Spleen (tissue), 11 donors: Measurements from ENCODE around the gene RXFP1. TPM values are rescaled to one million over a fixed set of nuclear protein-coding genes. Genes with fewer than 3 reads are reported as not detected.

Source experiments
- DNase-seq: peaks from one replicate; pipeline ENCODE4 v3.0.0-alpha.2; 2020
- H3K27ac ChIP-seq, 8 donors: fragments of 200-600 bp; sonication (generic) in 7 of 8; 1 replicate in 4 of 8; 2 replicates in 4 of 8; pipeline versions ENCODE4 v1.5.0 to v1.8.0; 2016 to 2021; ENCODE audit warnings: inconsistent platforms in 4 of 8, mild to moderate bottlenecking in 4 of 8, moderate library complexity in 1 of 8
- H3K27me3 ChIP-seq, 7 donors: fragments of 200-600 bp; sonication (generic) in 6 of 7; replicated peaks in 1 of 7; 1 replicate in 4 of 7; 2 replicates in 3 of 7; pipeline versions ENCODE4 v1.5.0 to v1.8.0; 2016 to 2021; ENCODE audit warnings: inconsistent platforms in 3 of 7, mild to moderate bottlenecking in 1 of 7
- H3K36me3 ChIP-seq, 6 donors: fragments of 200-600 bp; sonication (generic) in 5 of 6; 1 replicate in 4 of 6; 2 replicates in 2 of 6; pipeline versions ENCODE4 v1.5.0 to v1.8.0; 2016 to 2021; ENCODE audit warnings: inconsistent platforms in 2 of 6
- H3K4me1 ChIP-seq, 6 donors: fragments of 200-600 bp; sonication (generic) in 5 of 6; 1 replicate in 3 of 6; 2 replicates in 3 of 6; pipeline versions ENCODE4 v1.5.0 to v1.8.0; 2016 to 2021; ENCODE audit warnings: inconsistent platforms in 3 of 6
- H3K4me3 ChIP-seq, 8 donors: fragments of 200-600 bp; sonication (generic) in 7 of 8; 1 replicate in 4 of 8; 2 replicates in 4 of 8; pipeline versions ENCODE4 v1.5.0 to v1.8.0; 2016 to 2021; ENCODE audit warnings: inconsistent platforms in 4 of 8, mild to moderate bottlenecking in 4 of 8, moderate library complexity in 2 of 8
- H3K9me3 ChIP-seq, 8 donors: fragments of 200-600 bp; sonication (generic) in 7 of 8; 1 replicate in 4 of 8; 2 replicates in 4 of 8; pipeline versions ENCODE4 v1.5.0 to v1.8.0; 2016 to 2021; ENCODE audit warnings: inconsistent platforms in 4 of 8
- POLR2A ChIP-seq, 3 donors: fragments of 450-650 bp; IDR thresholded peaks; one replicate each; pipeline ENCODE4 v1.5.1; 2017; ENCODE audit warnings: antibody characterized with exemption in 3 of 3, mild to moderate bottlenecking in 1 of 3
- POLR2AphosphoS5 ChIP-seq, 3 donors: sonication (generic); formaldehyde crosslinking; IDR thresholded peaks; one replicate each; pipeline ENCODE4 v1.5.1; 2017; ENCODE audit warnings: antibody characterized with exemption in 3 of 3
- WGBS, 5 donors: extraction: QIAGEN DNeasy Blood & Tissue Kit in 3 of 5; methylation state at CpG; one replicate each; pipeline versions ENCODE4 v1.1.5 to v1.1.7; 2013 to 2018; 5-methylcytosine and 5-hydroxymethylcytosine counted together
- intact Hi-C: fragments of 100-400 bp; cut with DNase I; formaldehyde crosslinking; loops from one replicate; pipeline ENCODE4 v1.15.0; 2023; ENCODE audit warnings: low total_unique reads
- polyA plus RNA-seq, 3 donors: library from polyadenylated mRNA; stranded (reverse); fragments of 200-250 nt; gene quantifications; one replicate each; pipeline ENCODE4 v1.2.1, GENCODE V29; 2013
- total RNA-seq, 7 donors: library from RNA; depleted of rRNA in 3 of 7; stranded (reverse); fragments of >200 nt in 3 of 7; fragmentation: NEBNext Ultra II Directional in 4 of 7; extraction: Animal tissue kit (Norgen Biotek cat#: 25700) in 4 of 7; gene quantifications; one replicate each; pipeline versions ENCODE4 v1.1.0 to v1.2.1, GENCODE V29; 2016 to 2021
- TF ChIP-seq, protein P1 (sequence below), 11 experiments: fragments of 200-600 bp in 7 of 11; fragments of 450-650 bp in 4 of 11; sonication (generic) in 4 of 11; IDR thresholded peaks in 8 of 11; conservative IDR thresholded peaks in 3 of 11; 1 replicate in 7 of 11; 2 replicates in 4 of 11; pipeline versions ENCODE4 v1.4.0 to v1.8.0; 2016 to 2021; ENCODE audit warnings: antibody characterized with exemption in 11 of 11, inconsistent platforms in 4 of 11, mild to moderate bottlenecking in 1 of 11
- donor health status: healthy with polysubstance abuse.
- donor health status: DM: no; HTN: no; CAD: no; lungs with moderate emphysema.
- donor health status: DM: no; HTN: no; CAD: no.
- donor health status: Bipolar disorder and iron deficiency.
- donor health status: healthy.
- donor health status: DM: no; HTN: no; CAD: no.
- donor health status: DM: yes; HTN: yes; CAD: no.

Gene RXFP1
- total and polyA plus RNA-seq, 10 donors = 0.03 to 0.39 (median 0.12) TPM; not detected in 2

DNA sequence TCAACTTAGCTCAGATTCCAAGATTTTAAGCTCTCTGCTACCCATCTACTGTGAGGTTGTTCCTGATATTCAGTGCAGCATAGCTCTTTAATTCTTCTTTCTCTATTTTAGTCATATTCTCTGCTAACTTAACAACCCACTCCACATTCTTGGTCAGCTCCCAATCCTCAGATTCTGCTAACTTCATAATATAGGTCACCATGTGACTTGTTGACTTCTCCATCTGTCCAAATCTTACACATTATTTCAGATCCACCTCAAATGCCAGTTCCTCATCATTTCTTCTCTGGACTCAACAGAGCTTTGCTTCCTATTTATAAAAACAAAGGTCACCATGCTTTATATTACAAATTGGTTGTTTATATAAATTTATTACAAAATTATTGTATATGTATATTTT is 29.3 kb upstream of the RXFP1 start:
- H3K27ac ChIP-seq = no peak overlapping the region
- peaks cover 0 to 10% (median 2%) of the 10 kb centered on the region in 8 donors for H3K9me3 ChIP-seq
- H3K36me3 ChIP-seq = no peaks in the 10 kb centered on the region
- intact Hi-C loops = no loop called here
- no peak overlapping the region for H3K4me3 ChIP-seq
- H3K27me3 ChIP-seq = no peaks in the 10 kb centered on the region
- DNase-seq = no peak
- TF ChIP-seq POLR2A (IDR thresholded peaks at IDR 0.05) = no peak
- TF ChIP-seq, protein P1, sequence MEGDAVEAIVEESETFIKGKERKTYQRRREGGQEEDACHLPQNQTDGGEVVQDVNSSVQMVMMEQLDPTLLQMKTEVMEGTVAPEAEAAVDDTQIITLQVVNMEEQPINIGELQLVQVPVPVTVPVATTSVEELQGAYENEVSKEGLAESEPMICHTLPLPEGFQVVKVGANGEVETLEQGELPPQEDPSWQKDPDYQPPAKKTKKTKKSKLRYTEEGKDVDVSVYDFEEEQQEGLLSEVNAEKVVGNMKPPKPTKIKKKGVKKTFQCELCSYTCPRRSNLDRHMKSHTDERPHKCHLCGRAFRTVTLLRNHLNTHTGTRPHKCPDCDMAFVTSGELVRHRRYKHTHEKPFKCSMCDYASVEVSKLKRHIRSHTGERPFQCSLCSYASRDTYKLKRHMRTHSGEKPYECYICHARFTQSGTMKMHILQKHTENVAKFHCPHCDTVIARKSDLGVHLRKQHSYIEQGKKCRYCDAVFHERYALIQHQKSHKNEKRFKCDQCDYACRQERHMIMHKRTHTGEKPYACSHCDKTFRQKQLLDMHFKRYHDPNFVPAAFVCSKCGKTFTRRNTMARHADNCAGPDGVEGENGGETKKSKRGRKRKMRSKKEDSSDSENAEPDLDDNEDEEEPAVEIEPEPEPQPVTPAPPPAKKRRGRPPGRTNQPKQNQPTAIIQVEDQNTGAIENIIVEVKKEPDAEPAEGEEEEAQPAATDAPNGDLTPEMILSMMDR (IDR thresholded peaks at IDR 0.05 in 8 of 11, conservative IDR thresholded peaks at IDR 0.05 in 3 of 11) = no peak
- TF ChIP-seq POLR2AphosphoS5 (IDR thresholded peaks at IDR 0.05) = no peak
- H3K4me1 ChIP-seq = no peaks in the 10 kb centered on the region

DNA sequence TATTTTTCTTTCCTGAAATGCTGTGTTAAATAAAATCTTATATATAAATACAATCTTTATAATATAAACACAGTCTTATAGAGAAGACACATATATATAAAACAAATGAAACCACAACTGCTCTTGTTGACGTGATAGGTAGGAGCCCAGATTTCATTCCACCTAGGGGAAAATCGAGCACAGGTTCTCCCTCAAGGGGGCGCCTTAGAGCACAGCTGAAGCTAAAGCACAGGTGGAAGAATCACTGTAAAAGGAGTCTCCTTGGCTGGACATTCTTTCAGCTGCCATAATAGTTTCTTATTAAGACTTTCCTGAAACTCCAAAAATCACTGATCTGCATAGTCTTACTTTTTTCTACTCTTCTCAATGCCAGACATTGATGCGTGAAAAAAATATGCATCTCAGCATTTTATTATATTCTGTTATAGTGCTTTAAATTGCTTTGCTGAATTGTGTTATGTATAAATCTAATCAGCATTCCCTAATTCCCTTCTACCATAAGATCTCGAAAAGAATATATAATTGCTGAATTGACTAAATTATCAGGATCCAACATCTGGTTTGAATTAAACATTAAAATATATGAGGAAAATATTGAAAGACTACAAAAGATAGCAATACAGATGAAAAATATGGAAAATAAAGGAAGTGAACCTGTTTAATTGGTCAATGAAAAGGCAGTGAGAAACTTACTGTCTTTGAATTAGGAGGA is 25.5 kb upstream of the RXFP1 start:
- Histone ChIP-seq H3K27me3 (no peaks in the 10 kb centered on the region), H3K36me3 (no peaks in the 10 kb centered on the region), H3K4me1 (no peaks in the 10 kb centered on the region), H3K9me3 (peaks cover 0 to 3% (median 0%) of the 10 kb centered on the region in 8 donors), H3K4me3 (no peak overlapping the region), H3K27ac (no peak overlapping the region)
- intact Hi-C loops = no loop called here
- WGBS, 5 donors = 44 to 59% (median 50%) methylated on average over 5 of the region's 5 CpGs
- DNase-seq = no peak
- TF ChIP-seq, protein P1 (IDR thresholded peaks at IDR 0.05 in 8 of 11, conservative IDR thresholded peaks at IDR 0.05 in 3 of 11) = peak in 5 of 11 experiments; percentile 36 to 61 (median 46)
- TF ChIP-seq POLR2AphosphoS5 (IDR thresholded peaks at IDR 0.05) (no peak), POLR2A (IDR thresholded peaks at IDR 0.05) (no peak)

DNA sequence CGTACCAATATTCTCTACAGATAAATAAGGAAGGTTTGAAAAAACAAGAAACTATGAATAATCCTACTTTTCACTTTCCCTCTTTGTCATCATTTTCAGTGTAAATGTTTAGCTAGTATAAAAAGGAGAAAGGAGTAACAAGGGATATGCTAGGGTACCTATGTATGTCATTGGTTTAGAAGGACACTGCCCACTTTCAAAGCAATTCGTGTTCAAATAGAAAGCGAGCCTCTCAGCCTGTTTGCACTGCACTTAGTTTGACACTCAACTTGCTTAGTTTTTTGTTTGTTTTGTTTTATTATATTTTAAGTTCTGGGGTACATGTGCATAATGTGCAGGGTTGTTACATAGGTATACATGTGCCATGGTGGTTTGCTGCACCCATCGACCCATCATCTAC is 21.6 kb upstream of the RXFP1 start:
- Histone ChIP-seq H3K36me3 (no peaks in the 10 kb centered on the region), H3K9me3 (peaks cover 0 to 10% (median 0%) of the 10 kb centered on the region in 8 donors), H3K27ac (no peak overlapping the region), H3K4me3 (no peak overlapping the region), H3K27me3 (no peaks in the 10 kb centered on the region), H3K4me1 (no peaks in the 10 kb centered on the region)
- DNase-seq = no peak
- intact Hi-C loops = no loop called here
- no peak for TF ChIP-seq POLR2A (IDR thresholded peaks at IDR 0.05)
- TF ChIP-seq, protein P1 (IDR thresholded peaks at IDR 0.05 in 8 of 11, conservative IDR thresholded peaks at IDR 0.05 in 3 of 11) = no peak
- TF ChIP-seq POLR2AphosphoS5 (IDR thresholded peaks at IDR 0.05) = no peak
- 71 to 92% (median 84%) methylated on average over 4 of the region's 4 CpGs for WGBS, 5 donors

DNA sequence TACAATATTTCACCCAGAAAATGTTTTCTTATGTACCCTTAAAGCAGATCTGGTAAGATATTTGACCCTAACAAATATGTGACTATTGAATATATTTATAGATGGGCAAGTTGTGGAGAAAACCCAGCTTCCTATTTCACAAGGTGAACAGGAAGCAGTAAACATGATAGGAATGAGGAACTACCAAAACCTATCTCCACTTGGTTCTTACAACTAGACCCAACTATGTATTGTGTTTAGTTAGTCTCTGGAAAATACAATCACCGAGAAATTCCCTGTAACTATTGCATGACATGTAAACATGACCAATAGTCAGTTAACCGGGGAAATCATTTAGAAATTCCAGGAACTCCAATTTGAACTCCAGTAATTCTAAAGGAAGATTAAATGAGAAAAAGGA is 8.4 kb upstream of the RXFP1 start:
- peaks cover 0 to 5% (median 0%) of the 10 kb centered on the region in 6 donors for H3K4me1 ChIP-seq
- WGBS, 5 donors = 18 to 40% (median 29%) methylated on average over 2 of the region's 2 CpGs

More for the DNA sequence above, 8.4 kb upstream of the RXFP1 start:
- Histone ChIP-seq H3K36me3 (no peaks in the 10 kb centered on the region), H3K27ac (peak overlapping the region in 2 of 8 donors; percentile 1 to 46), H3K4me3 (no peak overlapping the region), H3K9me3 (no peaks in the 10 kb centered on the region), H3K27me3 (no peaks in the 10 kb centered on the region)
- no peak for DNase-seq
- TF ChIP-seq POLR2AphosphoS5 (IDR thresholded peaks at IDR 0.05) (no peak), POLR2A (IDR thresholded peaks at IDR 0.05) (no peak)
- TF ChIP-seq, protein P1 (IDR thresholded peaks at IDR 0.05 in 8 of 11, conservative IDR thresholded peaks at IDR 0.05 in 3 of 11) = no peak
- intact Hi-C loops = no loop called here
